HAP-1 (cell line): Measurements from ENCODE around the gene PCIF1.
"Not testable (repeated sequence)": the region's sequence is repeated elsewhere in the genome, so short reads cannot be mapped to it uniquely, and the experiment has no call there.

ENCODE experiments used
- DNase-seq, 2 experiments: peaks; one replicate each; pipeline ENCODE4 v3.0.0-alpha.2; 2016 to 2020; ENCODE audit warnings: low spot score in 2 of 2
- H3K27me3 ChIP-seq: fragments of 250-450 bp; sonication (Bioruptor Pico); 2 replicates; pipeline ENCODE4 v1.5.1; 2020; ENCODE audit warnings: low read depth, mild to moderate bottlenecking, moderate library complexity
- H3K36me3 ChIP-seq: fragments of 250-450 bp; sonication (Bioruptor Pico); replicated peaks from 2 replicates; pipeline ENCODE4 v1.5.1; 2020; ENCODE audit warnings: mild to moderate bottlenecking
- H3K4me1 ChIP-seq: fragments of 250-450 bp; sonication (Bioruptor Pico); 2 replicates; pipeline ENCODE4 v1.5.1; 2020; ENCODE audit warnings: mild to moderate bottlenecking
- H3K4me3 ChIP-seq: fragments of 250-450 bp; sonication (Bioruptor Pico); 2 replicates; pipeline ENCODE4 v1.5.1; 2020; ENCODE audit warnings: mild to moderate bottlenecking, moderate library complexity
- H3K9me3 ChIP-seq: fragments of 250-450 bp; sonication (Bioruptor Pico); 2 replicates; pipeline ENCODE4 v1.5.1; 2020; ENCODE audit warnings: mild to moderate bottlenecking, moderate library complexity
- in situ Hi-C: fragments of 300-500 bp; cut with MboI; formaldehyde crosslinking; loops from 3 replicates; pipeline ENCODE4 v1.14.3; 2020; ENCODE audit warnings: low sequenced_read_pairs, inconsistent platforms, mixed read lengths

PCIF1 gene

DNA sequence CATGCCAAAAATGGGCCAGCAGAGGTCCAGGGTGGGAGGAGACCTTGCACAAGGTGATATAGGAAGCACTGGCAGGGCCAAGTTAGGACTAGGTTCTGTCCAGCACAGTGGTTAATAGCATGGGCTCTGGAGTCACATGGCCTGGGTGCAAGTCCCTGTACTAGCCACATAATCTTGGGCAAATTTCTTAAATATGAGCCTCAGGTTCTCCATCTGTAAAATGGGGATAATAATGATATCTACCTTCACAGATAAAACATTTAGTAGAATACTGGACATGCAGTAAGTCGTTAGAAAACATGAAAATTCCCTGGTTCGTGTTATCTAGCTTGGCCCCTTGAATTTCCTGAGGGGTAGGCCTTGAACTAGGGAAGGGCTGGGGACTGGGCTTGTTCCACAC is 37.2 kb upstream of the PCIF1 start:
- Histone ChIP-seq H3K4me1 (no peaks in the 10 kb centered on the region), H3K36me3 (peaks cover 41% of the 10 kb centered on the region), H3K9me3 (no peaks in the 10 kb centered on the region), H3K27me3 (no peaks in the 10 kb centered on the region), H3K4me3 (no peak overlapping the region)
- DNase-seq, result no peak
- in situ Hi-C loops, result no loop called here

DNA sequence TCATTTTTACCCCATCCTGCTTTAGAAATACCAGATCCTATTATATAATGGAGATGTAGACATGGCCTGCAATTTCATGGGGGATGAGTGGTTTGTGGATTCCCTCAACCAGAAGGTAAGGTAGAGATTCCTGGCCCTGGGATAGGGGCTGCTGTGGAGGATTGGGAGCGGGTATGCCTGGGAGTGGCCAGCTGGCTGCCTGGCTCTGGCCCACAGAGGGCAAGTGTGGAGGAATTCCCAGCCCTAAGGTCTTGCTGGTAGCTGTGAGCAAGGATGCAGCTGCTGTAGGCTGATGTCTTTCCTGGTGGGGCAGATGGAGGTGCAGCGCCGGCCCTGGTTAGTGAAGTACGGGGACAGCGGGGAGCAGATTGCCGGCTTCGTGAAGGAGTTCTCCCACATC is 36.8 kb upstream of the PCIF1 start:
- H3K36me3 ChIP-seq, result peaks cover 41% of the 10 kb centered on the region
- H3K4me3 ChIP-seq, result no peak overlapping the region
- in situ Hi-C loops, result no loop called here
- no peaks in the 10 kb centered on the region for H3K27me3 ChIP-seq
- DNase-seq, result no peak
- H3K4me1 ChIP-seq, result no peaks in the 10 kb centered on the region
- H3K9me3 ChIP-seq, result no peaks in the 10 kb centered on the region

DNA sequence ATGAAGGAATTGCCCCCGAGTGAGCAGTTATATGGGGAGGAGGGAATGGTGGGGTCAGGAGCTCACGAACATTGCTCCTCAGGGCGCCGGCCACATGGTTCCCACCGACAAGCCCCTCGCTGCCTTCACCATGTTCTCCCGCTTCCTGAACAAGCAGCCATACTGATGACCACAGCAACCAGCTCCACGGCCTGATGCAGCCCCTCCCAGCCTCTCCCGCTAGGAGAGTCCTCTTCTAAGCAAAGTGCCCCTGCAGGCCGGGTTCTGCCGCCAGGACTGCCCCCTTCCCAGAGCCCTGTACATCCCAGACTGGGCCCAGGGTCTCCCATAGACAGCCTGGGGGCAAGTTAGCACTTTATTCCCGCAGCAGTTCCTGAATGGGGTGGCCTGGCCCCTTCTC is 36.2 kb upstream of the PCIF1 start:
- no peaks in the 10 kb centered on the region for H3K27me3 ChIP-seq
- no peaks in the 10 kb centered on the region for H3K9me3 ChIP-seq
- H3K4me3 ChIP-seq, result no peak overlapping the region
- DNase-seq, result no peak
- H3K4me1 ChIP-seq, result no peaks in the 10 kb centered on the region
- in situ Hi-C loops, result no loop called here
- peaks cover 41% of the 10 kb centered on the region for H3K36me3 ChIP-seq

DNA sequence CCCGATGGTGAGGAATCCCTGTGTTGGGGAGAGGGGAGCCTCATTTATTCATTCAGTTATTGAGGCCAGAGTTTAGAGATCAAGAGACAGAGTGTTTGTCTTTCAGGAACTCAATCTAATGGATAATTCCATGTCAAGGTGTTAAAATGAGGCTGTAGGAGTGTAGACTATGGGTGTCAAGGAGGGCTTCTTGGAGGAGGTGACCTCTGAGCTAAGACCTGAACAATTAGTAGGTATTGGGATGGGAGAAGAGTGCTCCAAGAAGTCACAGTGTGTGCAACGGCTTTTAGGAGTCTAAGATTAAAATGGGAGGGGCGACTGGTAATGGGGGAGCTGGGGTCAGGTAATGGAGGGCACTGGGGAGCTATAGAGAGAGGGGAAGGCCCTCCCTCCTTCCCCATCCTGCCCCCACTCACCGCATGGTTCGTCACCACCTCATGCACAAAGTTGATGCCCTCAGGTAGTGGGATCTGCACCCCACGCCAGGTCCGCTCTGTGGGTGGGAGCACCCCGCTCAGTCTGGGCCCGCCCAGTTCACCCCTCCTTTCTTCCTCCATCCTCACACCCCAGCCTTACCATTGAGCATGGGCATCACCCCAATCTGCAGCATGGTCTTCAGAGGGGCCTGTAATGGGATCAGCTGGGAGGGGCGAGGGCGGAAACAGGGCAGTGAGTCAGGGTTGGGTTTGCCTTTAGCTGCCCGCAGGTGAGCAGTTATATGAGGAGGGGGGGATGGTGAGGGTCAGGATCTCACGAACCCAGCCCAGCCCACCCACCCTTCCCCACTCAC is 35.2 kb upstream of the PCIF1 start:
- DNase-seq, result no peak
- Histone ChIP-seq H3K4me3 (no peak overlapping the region), H3K9me3 (no peaks in the 10 kb centered on the region), H3K27me3 (no peaks in the 10 kb centered on the region), H3K36me3 (peaks cover 42% of the 10 kb centered on the region), H3K4me1 (no peaks in the 10 kb centered on the region)
- in situ Hi-C loops, result no loop called here

DNA sequence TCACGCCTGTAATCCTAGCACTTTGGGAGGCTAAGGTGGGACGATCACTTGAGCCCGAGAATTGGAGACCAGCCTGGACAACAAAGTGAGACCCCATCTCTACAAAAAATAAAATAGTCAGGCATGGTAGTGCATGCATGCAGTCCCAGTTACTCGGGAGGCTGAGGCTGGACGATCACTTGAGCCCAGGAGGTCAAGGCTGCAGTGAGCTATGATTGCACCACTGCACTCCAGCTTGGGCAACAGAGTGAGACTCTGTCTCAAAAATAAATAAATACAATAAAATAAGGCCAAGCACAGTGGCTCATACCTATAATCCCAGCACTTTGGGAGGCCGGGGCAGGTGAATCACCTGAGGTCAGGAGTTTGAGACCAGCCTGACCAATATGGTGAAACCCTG is 33.2 kb upstream of the PCIF1 start:
- DNase-seq, H3K9me3 ChIP-seq, H3K27me3 ChIP-seq, H3K4me3 ChIP-seq, in situ Hi-C loops: not testable (repeated sequence)
- Histone ChIP-seq H3K4me1 (peaks cover 17% of the 10 kb centered on the region), H3K36me3 (peaks cover 52% of the 10 kb centered on the region)

DNA sequence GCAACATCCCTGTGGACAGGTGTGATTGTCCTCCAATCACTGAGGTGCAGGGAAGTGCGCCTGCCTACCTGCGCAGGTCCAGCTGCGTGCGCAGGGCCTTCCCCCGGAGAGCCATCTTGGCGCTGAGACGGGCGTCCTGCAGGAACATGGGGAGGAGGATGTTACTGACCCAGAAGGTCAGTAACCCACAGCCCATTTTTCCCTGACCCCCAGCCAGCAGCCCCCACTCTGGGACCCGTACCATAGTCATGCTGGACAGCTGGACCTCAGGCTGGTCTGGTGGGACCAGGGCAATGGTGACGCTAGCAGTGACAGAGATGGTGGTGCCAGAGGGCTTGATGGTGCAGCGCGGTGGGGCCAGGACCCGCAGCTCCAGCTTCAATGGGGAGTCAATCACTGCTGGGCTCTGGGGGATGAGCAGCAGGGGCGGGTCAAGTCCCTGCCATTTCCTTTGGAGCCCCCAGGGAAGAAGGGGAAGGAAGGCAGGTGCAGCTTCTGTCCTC is 32.2 kb upstream of the PCIF1 start:
- Histone ChIP-seq H3K9me3 (no peaks in the 10 kb centered on the region), H3K4me1 (peaks cover 17% of the 10 kb centered on the region), H3K36me3 (peaks cover 51% of the 10 kb centered on the region), H3K27me3 (no peaks in the 10 kb centered on the region), H3K4me3 (no peak overlapping the region)
- in situ Hi-C loops, result no loop called here
- DNase-seq, result no peak

DNA sequence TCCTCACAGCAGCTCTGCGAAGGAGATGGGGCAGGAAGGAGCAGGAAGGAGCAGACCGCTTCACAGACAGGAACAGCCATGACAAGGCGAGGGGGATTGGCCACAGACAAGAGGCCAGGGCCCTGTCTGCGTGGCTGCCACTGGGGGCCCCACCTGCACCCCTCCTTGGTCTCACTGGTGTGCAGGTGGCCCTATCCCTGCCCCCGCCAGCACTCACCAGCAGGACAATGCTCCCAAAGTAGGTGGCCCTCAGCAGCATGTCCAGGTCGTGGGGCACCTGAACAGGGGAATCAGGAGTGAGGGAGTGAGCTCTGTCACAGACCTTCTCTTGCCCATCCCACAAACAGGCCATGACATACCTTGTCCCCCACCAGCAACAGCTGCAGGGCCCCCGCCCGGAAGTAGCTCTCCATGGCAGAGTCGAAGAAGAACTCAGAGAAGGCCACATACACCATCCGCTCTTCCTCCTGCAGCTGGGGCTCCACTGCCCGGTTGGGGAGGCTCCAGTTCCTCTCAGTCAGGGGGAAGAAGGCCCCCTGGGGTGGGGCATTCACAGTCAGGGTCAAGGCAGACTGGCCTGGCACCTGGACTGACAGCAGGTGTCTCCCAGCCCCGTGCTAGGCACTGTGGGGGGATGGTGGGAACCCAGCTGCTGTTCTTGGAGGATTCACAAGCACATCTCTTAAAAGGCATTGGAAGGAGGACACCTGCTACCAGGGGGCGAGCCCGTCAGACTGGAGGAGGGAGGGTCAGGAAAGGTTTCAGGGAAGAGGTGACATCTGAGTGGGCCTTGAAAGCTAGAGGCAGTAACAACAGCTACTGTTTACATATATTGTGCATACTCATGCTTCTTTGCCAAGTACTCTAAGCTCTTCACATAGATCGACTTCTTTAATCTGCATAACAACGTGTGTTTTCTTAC is 29.6 kb upstream of the PCIF1 start:
- peak; percentile 76 to 93 for DNase-seq
- Histone ChIP-seq H3K36me3 (peaks cover 56% of the 10 kb centered on the region), H3K4me3 (no peak overlapping the region), H3K9me3 (no peaks in the 10 kb centered on the region), H3K27me3 (no peaks in the 10 kb centered on the region), H3K4me1 (peaks cover 17% of the 10 kb centered on the region)
- in situ Hi-C loops, result no loop called here

DNA sequence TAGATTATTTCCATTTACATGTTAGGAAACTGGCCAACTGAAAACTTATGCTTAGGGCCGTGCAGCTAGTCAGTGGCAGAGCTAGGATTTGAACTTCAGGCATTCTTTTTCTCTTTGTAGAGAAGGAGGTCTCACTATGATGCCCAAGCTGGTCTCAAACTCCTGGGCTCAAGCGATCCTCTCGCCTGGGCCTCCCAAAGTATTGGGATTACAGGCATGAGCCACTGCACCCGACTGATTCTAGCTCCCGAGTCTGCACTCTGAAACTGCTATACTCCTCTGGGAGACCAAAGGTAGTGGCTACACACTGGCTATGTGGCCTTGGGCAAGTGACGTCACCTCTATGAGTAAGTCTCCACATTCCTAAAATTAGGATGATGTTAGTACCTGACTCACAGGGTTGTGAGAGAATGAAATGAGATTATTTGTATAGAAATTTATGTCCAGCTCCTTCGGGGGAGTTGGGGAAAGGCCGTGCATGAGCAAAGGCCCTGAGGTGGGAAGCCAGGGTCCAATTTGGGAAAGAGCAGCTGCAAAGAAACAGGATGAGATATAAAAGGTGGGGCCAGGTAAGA is 28.9 kb upstream of the PCIF1 start:
- H3K9me3 ChIP-seq, result no peaks in the 10 kb centered on the region
- DNase-seq, result peak in 1 of 2 experiments; percentile 59
- in situ Hi-C loops, result no loop called here
- peaks cover 56% of the 10 kb centered on the region for H3K36me3 ChIP-seq
- no peak overlapping the region for H3K4me3 ChIP-seq
- peaks cover 17% of the 10 kb centered on the region for H3K4me1 ChIP-seq
- no peaks in the 10 kb centered on the region for H3K27me3 ChIP-seq

DNA sequence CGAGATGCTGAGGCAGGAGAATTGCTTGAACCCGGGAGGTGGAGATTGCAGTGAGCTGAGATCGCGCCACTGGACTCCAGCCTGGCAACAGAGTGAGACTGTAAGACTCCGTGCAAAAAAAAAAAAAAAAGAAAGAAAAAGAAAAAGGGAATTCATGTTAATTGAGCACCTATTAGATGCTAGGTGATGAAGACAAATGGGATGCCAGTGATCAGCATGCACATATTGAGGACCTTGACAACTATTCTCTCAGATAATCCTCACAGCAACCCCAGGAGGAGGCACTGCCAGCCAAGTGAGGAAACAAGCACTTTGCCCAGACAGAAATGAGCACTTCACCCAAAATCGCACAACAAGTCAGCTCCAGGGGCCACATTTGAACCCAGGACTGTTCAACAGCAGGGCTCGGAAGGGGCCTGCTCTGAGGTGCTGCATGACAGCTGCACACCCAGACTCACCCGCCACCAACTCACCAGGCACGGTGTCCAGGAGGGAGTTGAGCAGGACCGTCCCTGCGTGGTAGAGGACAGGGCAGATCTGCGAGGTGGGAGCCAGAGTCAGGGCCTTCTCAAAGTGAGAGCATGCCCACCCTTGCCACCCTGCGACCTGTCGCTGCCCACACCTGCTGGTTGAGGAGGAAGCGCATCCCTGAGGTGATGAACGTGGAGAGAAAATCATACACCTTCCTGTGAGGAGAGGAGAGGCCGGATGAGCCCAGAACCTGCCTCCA is 27.1 kb upstream of the PCIF1 start:
- Histone ChIP-seq H3K27me3 (no peaks in the 10 kb centered on the region), H3K4me3 (no peak overlapping the region), H3K9me3 (no peaks in the 10 kb centered on the region), H3K4me1 (peaks cover 20% of the 10 kb centered on the region), H3K36me3 (peaks cover 40% of the 10 kb centered on the region)
- no peak for DNase-seq
- in situ Hi-C loops, result no loop called here

DNA sequence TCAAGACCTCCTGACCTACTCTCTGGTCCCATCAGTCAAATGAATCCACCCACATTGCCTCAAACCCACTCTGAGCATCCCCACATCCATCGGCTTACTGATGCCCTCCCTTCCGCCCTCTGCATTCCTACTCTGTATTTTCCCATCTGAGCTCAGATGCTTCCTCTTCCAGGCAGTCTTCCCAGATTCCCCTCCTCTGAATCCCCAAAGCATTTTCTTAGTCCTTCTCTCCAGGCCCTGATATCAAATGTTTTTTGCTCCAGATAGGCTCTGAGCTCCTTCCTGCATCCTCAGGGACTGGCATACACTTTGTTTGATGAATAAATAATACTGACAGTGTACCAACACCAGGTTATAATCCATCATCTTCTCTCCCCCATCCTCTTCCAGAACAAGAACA is 26.4 kb upstream of the PCIF1 start:
- Histone ChIP-seq H3K4me1 (peaks cover 22% of the 10 kb centered on the region), H3K9me3 (no peaks in the 10 kb centered on the region), H3K36me3 (peaks cover 40% of the 10 kb centered on the region), H3K4me3 (no peak overlapping the region), H3K27me3 (no peaks in the 10 kb centered on the region)
- in situ Hi-C loops, result no loop called here
- no peak for DNase-seq

DNA sequence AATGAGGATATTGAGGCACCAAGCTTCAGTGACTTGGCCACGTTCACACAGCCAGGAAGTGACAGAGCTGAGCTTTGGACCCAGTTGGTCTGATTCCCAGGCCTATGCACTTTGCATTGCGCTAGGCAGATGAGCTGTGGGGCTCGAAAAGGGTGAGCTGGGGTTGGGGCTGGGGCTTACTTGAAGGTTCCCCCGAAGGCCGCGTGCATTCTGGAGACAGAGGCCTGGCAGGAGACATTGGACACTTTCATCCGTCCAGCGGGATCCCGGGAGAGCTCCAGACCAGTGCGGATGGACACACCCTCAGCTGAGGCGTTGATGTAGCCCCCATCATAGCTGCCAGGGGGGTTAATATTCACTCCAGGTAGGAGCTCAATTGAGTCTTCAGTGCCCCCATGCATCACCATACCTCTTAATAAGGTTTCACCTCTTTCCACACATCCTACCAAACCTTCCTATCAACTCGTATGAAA is 25.1 kb upstream of the PCIF1 start:
- Histone ChIP-seq H3K4me1 (peaks cover 22% of the 10 kb centered on the region), H3K4me3 (no peak overlapping the region), H3K36me3 (peaks cover 34% of the 10 kb centered on the region), H3K27me3 (no peaks in the 10 kb centered on the region), H3K9me3 (no peaks in the 10 kb centered on the region)
- in situ Hi-C loops, result no loop called here
- DNase-seq, result no peak

DNA sequence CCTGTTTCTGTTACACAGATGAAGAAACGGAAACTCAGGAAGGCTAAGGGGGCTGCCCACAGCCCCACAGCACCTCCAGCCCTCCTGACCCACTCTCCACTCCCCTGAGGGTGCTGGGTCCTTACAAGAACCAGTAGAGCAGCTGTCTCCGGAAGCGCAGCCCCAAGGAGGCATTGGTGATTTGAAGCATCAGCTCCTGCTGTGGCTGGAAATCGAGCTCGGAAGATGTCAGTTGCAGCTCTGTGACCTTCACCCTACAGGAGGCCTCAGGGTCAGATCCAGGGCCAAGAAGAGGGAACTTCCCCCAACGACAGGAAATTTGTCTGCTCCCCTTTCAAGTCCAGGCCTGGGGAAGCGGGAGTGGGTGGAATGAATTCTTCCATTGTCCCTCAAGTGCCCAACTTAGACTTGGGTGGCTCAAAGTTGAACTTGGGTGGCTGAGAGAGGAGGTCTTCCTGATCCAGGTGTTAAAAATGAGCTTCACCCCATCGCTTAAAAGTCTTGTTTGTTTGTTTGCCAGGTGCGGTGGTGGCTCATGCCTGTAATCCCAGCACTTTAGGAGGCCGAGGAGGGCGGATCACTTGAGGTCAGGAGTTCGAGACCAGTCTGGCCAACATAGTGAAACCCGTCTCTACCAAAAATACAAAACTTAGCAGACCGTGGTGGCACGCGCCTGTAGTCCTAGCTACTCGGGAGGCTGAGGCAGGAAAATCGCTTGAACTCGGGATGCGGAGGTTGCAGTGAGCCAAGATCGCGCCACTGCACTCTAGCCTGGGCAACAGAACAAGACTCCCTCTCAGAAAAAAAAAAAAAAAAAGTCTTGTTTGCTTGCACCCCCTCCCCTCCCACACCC is 24.4 kb upstream of the PCIF1 start:
- H3K27me3 ChIP-seq, result no peaks in the 10 kb centered on the region
- H3K36me3 ChIP-seq, result peaks cover 27% of the 10 kb centered on the region
- H3K4me3 ChIP-seq, result no peak overlapping the region
- H3K4me1 ChIP-seq, result peaks cover 17% of the 10 kb centered on the region
- in situ Hi-C loops, result no loop called here
- no peak for DNase-seq
- H3K9me3 ChIP-seq, result no peaks in the 10 kb centered on the region
